HepG2 (cell line): Measurements from ENCODE around the gene ISY1. TPM values are rescaled to one million over a fixed set of nuclear protein-coding genes. Genes with fewer than 3 reads are reported as not detected.
A peak's percentile ranks its signal among the peaks of the same experiment; 100 is the strongest.

Experiments
- ATF6 ChIP-seq: sonication (generic); formaldehyde crosslinking; conservative IDR thresholded peaks from 2 replicates; pipeline ENCODE4 v1.4.0; 2020; ENCODE audit warnings: missing genetic modification reagents
- BRCA1 ChIP-seq: sonication (generic); formaldehyde crosslinking; IDR thresholded peaks from 2 replicates; pipeline ENCODE4 v1.4.0; 2020; ENCODE audit warnings: missing genetic modification reagents
- CBFB ChIP-seq: sonication (generic); formaldehyde crosslinking; IDR thresholded peaks from 2 replicates; pipeline ENCODE4 v1.4.0; 2020; ENCODE audit warnings: missing genetic modification reagents
- HMGXB3 ChIP-seq: sonication (generic); formaldehyde crosslinking; IDR thresholded peaks from 2 replicates; pipeline ENCODE4 v1.4.0; 2020; ENCODE audit warnings: missing genetic modification reagents, borderline replicate concordance
- JUN ChIP-seq: sonication (generic); formaldehyde crosslinking; IDR thresholded peaks from 2 replicates; pipeline ENCODE4 v1.4.0; 2020; ENCODE audit warnings: mild to moderate bottlenecking, missing genetic modification reagents
- JUNB ChIP-seq: sonication (generic); formaldehyde crosslinking; IDR thresholded peaks from 2 replicates; pipeline ENCODE4 v1.8.0; 2022; ENCODE audit warnings: missing genetic modification reagents, mild to moderate bottlenecking, borderline replicate concordance
- KLF11 ChIP-seq: IDR thresholded peaks from 2 replicates; pipeline ENCODE4 v1.6.1; 2016; ENCODE audit warnings: missing compliant biosample characterization
- NRL ChIP-seq: sonication (generic); formaldehyde crosslinking; IDR thresholded peaks from 2 replicates; pipeline ENCODE4 v1.5.0; 2020; ENCODE audit warnings: missing genetic modification reagents, mild to moderate bottlenecking, moderate library complexity, borderline replicate concordance
- SALL1 ChIP-seq: sonication (generic); formaldehyde crosslinking; IDR thresholded peaks from 2 replicates; pipeline ENCODE4 v1.8.0; 2022; ENCODE audit warnings: mild to moderate bottlenecking, missing genetic modification reagents
- SATB2 ChIP-seq: sonication (generic); formaldehyde crosslinking; IDR thresholded peaks from 2 replicates; pipeline ENCODE4 v1.5.0; 2020; ENCODE audit warnings: missing genetic modification reagents
- U2AF1 ChIP-seq: fragments of 200-400 bp; formaldehyde crosslinking; optimal IDR thresholded peaks from 2 replicates; pipeline ENCODE3; 2017; ENCODE audit warnings: mild to moderate bottlenecking, low read depth, low read length
- ZC3H13 ChIP-seq: sonication (generic); formaldehyde crosslinking; IDR thresholded peaks from 2 replicates; pipeline ENCODE4 v1.8.1; 2023; ENCODE audit warnings: mild to moderate bottlenecking, missing genetic modification reagents, moderate library complexity
- polyA plus RNA-seq, 8 experiments: library from polyadenylated mRNA; depleted of rRNA in 3 of 8; stranded (reverse) in 7 of 8; unstranded in 1 of 8; fragments of >200 nt; fragmentation: Illumina TruSeq in 4 of 8; extraction: Trizol in 4 of 8; gene quantifications; 2 replicates each; pipeline versions ENCODE4 v1.2.1 to v1.2.3, GENCODE V29; 2011 to 2016; ENCODE audit warnings: low read depth in 4 of 8, missing spikeins in 1 of 8, mixed read lengths in 1 of 8; ENCODE audit not compliant: insufficient read depth in 1 of 8
- total RNA-seq, 5 experiments: library from RNA; depleted of rRNA; stranded (reverse); fragments of >200 nt; fragmentation: Illumina TruSeq; extraction: Trizol; gene quantifications; 2 replicates each; pipeline ENCODE4 v1.2.3, GENCODE V29; 2016; ENCODE audit warnings: low read depth in 1 of 5
- TF ChIP-seq, protein P1 (sequence below): sonication (generic); formaldehyde crosslinking; IDR thresholded peaks from 2 replicates; pipeline ENCODE4 v1.4.0; 2020; ENCODE audit warnings: mild to moderate bottlenecking, low read depth, missing genetic modification reagents
- TF ChIP-seq, protein P2 (sequence below): IDR thresholded peaks from 2 replicates; pipeline ENCODE4 v1.6.1; 2018; ENCODE audit warnings: missing genetic modification reagents, mild to moderate bottlenecking, missing compliant biosample characterization
- TF ChIP-seq, protein P3 (sequence below): sonication (generic); formaldehyde crosslinking; IDR thresholded peaks from 2 replicates; pipeline ENCODE4 v1.5.0; 2020; ENCODE audit warnings: mild to moderate bottlenecking, missing genetic modification reagents

Gene ISY1
- total and polyA plus RNA-seq, 2 of the 13 experiments (the other 11 are each of a cell fraction or from before 2014, with no cell fraction given): 21.0 to 39.1 TPM

GRCh38 chr3:129160891-129161859, at the start of gene ISY1 (continued):
- TF ChIP-seq SALL1 (CRISPR knock-in tag) (peak; percentile 74), SATB2 (CRISPR knock-in tag) (no peak; the same call in 1 of the 2 replicates), CBFB (CRISPR knock-in tag) (peak; percentile 49; the same call in 1 of the 2 replicates), JUNB (CRISPR knock-in tag) (0 out of 2 replicates have a peak, but pooled peaks have one; percentile 43), JUN (CRISPR knock-in tag) (peak; percentile 75), ATF6 (no peak), BRCA1 (CRISPR knock-in tag) (peak; percentile 31; the same call in 1 of the 2 replicates), KLF11 (CRISPR knock-in tag) (no peak), U2AF1 (peak; percentile 54), ZC3H13 (CRISPR knock-in tag) (0 out of 2 replicates have a peak, but pooled peaks have one; percentile 51), HMGXB3 (0 out of 2 replicates have a peak, but pooled peaks have one; percentile 16), NRL (CRISPR knock-in tag) (peak; percentile 80; the same call in 1 of the 2 replicates)
- TF ChIP-seq, protein P1, sequence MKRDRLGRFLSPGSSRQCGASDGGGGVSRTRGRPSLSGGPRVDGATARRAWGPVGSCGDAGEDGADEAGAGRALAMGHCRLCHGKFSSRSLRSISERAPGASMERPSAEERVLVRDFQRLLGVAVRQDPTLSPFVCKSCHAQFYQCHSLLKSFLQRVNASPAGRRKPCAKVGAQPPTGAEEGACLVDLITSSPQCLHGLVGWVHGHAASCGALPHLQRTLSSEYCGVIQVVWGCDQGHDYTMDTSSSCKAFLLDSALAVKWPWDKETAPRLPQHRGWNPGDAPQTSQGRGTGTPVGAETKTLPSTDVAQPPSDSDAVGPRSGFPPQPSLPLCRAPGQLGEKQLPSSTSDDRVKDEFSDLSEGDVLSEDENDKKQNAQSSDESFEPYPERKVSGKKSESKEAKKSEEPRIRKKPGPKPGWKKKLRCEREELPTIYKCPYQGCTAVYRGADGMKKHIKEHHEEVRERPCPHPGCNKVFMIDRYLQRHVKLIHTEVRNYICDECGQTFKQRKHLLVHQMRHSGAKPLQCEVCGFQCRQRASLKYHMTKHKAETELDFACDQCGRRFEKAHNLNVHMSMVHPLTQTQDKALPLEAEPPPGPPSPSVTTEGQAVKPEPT: 0 out of 2 replicates have a peak, but pooled peaks have one; percentile 32
- TF ChIP-seq, protein P2, sequence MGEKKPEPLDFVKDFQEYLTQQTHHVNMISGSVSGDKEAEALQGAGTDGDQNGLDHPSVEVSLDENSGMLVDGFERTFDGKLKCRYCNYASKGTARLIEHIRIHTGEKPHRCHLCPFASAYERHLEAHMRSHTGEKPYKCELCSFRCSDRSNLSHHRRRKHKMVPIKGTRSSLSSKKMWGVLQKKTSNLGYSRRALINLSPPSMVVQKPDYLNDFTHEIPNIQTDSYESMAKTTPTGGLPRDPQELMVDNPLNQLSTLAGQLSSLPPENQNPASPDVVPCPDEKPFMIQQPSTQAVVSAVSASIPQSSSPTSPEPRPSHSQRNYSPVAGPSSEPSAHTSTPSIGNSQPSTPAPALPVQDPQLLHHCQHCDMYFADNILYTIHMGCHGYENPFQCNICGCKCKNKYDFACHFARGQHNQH (CRISPR knock-in tag): peak; percentile 67
- TF ChIP-seq, protein P3, sequence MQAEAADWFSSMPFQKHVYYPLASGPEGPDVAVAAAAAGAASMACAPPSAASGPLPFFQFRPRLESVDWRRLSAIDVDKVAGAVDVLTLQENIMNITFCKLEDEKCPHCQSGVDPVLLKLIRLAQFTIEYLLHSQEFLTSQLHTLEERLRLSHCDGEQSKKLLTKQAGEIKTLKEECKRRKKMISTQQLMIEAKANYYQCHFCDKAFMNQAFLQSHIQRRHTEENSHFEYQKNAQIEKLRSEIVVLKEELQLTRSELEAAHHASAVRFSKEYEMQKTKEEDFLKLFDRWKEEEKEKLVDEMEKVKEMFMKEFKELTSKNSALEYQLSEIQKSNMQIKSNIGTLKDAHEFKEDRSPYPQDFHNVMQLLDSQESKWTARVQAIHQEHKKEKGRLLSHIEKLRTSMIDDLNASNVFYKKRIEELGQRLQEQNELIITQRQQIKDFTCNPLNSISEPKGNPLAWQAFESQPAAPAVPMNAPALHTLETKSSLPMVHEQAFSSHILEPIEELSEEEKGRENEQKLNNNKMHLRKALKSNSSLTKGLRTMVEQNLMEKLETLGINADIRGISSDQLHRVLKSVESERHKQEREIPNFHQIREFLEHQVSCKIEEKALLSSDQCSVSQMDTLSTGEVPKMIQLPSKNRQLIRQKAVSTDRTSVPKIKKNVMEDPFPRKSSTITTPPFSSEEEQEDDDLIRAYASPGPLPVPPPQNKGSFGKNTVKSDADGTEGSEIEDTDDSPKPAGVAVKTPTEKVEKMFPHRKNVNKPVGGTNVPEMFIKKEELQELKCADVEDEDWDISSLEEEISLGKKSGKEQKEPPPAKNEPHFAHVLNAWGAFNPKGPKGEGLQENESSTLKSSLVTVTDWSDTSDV (CRISPR knock-in tag): no peak
